ENCODE data around the gene NR3C1. TPM values are rescaled to one million over a fixed set of nuclear protein-coding genes. Genes with fewer than 3 reads are reported as not detected.

Gene NR3C1
- total and polyA plus RNA-seq, 7 donors, result 5.5 to 65.6 (median 36.0) TPM

DNA sequence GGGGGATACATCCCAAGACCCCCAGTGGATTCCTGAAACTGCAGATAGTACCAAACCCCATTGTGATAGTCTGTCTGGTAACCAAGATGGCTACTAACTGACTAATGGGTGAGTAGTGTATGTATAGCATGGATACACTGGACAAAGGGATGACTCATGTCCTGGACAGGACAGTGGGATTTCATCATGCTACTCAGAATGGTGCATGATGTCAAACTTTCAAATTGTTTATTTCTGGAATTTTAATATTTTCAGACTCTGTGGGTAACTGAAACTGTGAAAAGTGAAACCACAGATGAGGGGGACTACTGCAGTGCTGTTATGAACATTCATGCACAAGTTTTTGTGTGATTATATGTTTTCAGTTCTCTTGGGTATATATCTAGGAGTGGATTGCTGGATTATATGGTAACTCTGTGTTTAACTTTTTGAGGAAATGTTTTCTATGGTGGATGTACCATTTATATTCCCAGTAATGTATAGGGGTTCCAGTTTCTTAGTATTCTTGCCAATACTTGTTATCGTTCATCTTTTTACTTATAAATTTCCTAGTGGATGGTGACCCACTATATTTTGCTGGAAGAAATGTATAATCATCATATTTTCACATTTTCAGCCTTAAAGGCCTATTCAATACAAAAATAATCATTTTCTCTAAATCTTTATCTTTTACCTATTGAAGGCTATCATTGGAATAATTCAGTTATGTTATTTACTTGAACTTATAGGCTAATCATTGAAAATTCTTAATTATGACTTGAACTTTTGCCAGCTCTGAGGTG lies 140.9 kb downstream of the NR3C1 start:
- DNase-seq, result no peak
- 96 to 100% methylated on average over 1 of the region's 1 CpG for WGBS, 2 donors
- no peak overlapping the region for H3K4me3 ChIP-seq
- H3K9me3 ChIP-seq, result peaks cover 0 to 4% (median under 1%) of the 10 kb centered on the region in 4 donors
- no peak overlapping the region for H3K27ac ChIP-seq
- intact Hi-C loops (cut with DNase I), result no loop called here
- no peak for TF ChIP-seq EP300 (IDR thresholded peaks at IDR 0.05)
- TF ChIP-seq, protein P1, sequence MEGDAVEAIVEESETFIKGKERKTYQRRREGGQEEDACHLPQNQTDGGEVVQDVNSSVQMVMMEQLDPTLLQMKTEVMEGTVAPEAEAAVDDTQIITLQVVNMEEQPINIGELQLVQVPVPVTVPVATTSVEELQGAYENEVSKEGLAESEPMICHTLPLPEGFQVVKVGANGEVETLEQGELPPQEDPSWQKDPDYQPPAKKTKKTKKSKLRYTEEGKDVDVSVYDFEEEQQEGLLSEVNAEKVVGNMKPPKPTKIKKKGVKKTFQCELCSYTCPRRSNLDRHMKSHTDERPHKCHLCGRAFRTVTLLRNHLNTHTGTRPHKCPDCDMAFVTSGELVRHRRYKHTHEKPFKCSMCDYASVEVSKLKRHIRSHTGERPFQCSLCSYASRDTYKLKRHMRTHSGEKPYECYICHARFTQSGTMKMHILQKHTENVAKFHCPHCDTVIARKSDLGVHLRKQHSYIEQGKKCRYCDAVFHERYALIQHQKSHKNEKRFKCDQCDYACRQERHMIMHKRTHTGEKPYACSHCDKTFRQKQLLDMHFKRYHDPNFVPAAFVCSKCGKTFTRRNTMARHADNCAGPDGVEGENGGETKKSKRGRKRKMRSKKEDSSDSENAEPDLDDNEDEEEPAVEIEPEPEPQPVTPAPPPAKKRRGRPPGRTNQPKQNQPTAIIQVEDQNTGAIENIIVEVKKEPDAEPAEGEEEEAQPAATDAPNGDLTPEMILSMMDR (IDR thresholded peaks at IDR 0.05), result no peak
- no peak for TF ChIP-seq POLR2AphosphoS5 (IDR thresholded peaks at IDR 0.05)
- TF ChIP-seq POLR2A (IDR thresholded peaks at IDR 0.05), result no peak
- H3K27me3 ChIP-seq, result no peaks in the 10 kb centered on the region
- no peaks in the 10 kb centered on the region for H3K4me1 ChIP-seq
- no peaks in the 10 kb centered on the region for H3K36me3 ChIP-seq

DNA sequence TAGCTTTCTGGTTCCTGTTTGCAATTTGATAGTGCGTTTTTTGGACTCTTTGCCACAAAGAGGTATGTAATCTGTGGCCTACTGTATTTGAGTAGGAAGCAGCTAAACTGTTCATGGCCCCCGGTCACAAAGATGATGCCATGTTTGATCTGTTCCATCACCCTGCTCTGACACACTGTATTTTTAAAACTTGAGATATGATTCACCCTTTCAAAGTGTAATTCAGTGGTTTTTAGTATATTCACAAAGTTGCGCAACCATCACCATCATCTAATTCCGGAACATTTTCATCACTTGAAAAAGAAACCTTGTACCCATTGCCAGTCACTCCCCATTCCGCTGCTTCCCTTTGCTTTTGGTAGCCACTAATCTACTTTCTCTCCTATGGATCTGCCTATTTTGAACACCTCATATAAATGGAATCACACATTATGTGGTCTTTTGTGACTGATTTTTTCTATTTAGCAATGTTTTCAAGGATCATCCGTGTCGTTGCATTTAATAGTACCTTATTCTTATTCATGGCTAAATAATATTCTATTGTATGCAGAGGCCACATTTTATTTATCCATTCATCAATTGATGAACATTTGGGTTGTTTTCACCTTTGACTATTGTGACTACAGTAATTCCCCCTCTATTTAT lies 141.6 kb downstream of the NR3C1 start:
- H3K27me3 ChIP-seq, result no peaks in the 10 kb centered on the region
- 93 to 94% methylated on average over 7 of the region's 7 CpGs for WGBS, 2 donors

DNA sequence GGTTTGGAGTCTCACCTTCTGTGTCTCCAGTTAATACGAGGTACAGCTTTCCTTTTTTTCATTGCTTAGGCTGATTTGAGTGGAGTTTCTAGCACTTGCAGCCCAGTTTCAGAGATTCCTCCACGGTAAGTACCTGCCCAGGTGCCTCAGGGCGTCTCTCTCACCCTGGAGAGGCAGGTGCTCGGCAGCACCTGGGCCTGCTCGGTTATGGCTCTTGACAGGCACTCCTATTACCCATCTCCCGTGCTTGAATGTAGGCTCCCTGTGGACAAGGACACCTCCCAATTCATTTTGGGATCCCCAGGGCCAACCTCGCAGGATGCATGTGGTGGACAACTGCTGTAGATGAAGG lies 144.3 kb downstream of the NR3C1 start:
- intact Hi-C loops (cut with DNase I), result no loop called here
- DNase-seq, result no peak
- Histone ChIP-seq H3K27me3 (no peaks in the 10 kb centered on the region), H3K4me1 (no peaks in the 10 kb centered on the region), H3K9me3 (no peaks in the 10 kb centered on the region), H3K27ac (no peak overlapping the region), H3K4me3 (no peak overlapping the region), H3K36me3 (no peaks in the 10 kb centered on the region)
- WGBS, 2 donors, result 87 to 94% methylated on average over 7 of the region's 7 CpGs
- TF ChIP-seq, protein P1 (IDR thresholded peaks at IDR 0.05), result no peak
- TF ChIP-seq POLR2A (IDR thresholded peaks at IDR 0.05) (no peak), EP300 (IDR thresholded peaks at IDR 0.05) (no peak), POLR2AphosphoS5 (IDR thresholded peaks at IDR 0.05) (no peak)

More for the DNA sequence above, 141.6 kb downstream of the NR3C1 start:
- no peak for TF ChIP-seq POLR2AphosphoS5 (IDR thresholded peaks at IDR 0.05)
- TF ChIP-seq, protein P1 (IDR thresholded peaks at IDR 0.05), result no peak
- TF ChIP-seq EP300 (IDR thresholded peaks at IDR 0.05), result no peak
- no peak for TF ChIP-seq POLR2A (IDR thresholded peaks at IDR 0.05)
- no peak for DNase-seq
- H3K27ac ChIP-seq, result no peak overlapping the region
- H3K4me1 ChIP-seq, result no peaks in the 10 kb centered on the region
- H3K36me3 ChIP-seq, result no peaks in the 10 kb centered on the region
- H3K9me3 ChIP-seq, result peaks cover 0 to 2% (median 0%) of the 10 kb centered on the region in 4 donors
- intact Hi-C loops (cut with DNase I), result no loop called here
- no peak overlapping the region for H3K4me3 ChIP-seq

DNA sequence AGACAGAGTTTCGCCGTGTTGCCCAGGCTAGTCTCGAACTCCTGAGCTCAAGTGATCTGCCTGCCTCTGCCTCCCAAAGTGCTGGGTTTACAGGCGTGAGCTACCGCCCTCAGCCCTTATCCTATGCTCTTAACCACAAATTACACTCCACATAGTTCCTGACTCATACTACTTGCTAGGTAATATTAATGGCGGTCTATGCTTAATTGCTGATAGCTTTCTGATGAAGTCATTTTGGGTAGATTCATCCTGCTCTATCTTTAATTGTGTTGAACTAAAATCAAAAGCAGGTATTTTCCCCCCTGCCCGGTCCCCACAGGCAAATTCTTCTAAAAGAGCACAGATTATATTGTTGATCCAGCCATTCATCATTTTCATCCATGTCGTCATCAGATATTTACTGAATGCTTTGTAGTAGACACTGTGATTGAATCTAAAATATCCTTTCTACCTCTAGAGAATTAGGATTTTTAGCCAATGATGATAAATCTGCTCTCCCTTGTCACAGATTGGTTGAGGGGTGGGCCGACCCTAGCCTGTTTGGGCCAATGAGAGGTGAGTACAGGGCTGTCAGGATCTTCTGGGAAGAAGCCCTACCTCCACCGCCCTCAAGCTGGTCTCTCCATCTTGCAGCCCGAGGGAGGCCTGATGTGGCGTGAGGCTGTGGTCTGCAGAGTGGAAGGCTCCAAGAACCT lies 144.8 kb downstream of the NR3C1 start:
- WGBS, 2 donors, result 97 to 98% methylated on average over 12 of the region's 12 CpGs
- no peak for DNase-seq
- Histone ChIP-seq H3K4me3 (no peak overlapping the region), H3K27ac (no peak overlapping the region), H3K36me3 (no peaks in the 10 kb centered on the region), H3K27me3 (no peaks in the 10 kb centered on the region), H3K9me3 (no peaks in the 10 kb centered on the region), H3K4me1 (no peaks in the 10 kb centered on the region)
- TF ChIP-seq, protein P1 (IDR thresholded peaks at IDR 0.05), result no peak
- TF ChIP-seq EP300 (IDR thresholded peaks at IDR 0.05) (no peak), POLR2A (IDR thresholded peaks at IDR 0.05) (no peak), POLR2AphosphoS5 (IDR thresholded peaks at IDR 0.05) (no peak)
- intact Hi-C loops (cut with DNase I), result no loop called here

Measured in sigmoid colon (tissue), 7 donors.